ENCODE data around the gene BAX. TPM values are rescaled to one million over a fixed set of nuclear protein-coding genes. Genes with fewer than 3 reads are reported as not detected.

Gene BAX
- total RNA-seq, 1 experiment from 2014 or later, result 177 TPM

- in situ Hi-C loops (cut with HindIII; ENCODE audit: low sequenced_read_pairs), result no loop called here
- DNase-seq (ENCODE audit: low spot score), result peak; percentile 28
Observed at GRCh38 chr19:48970139-48970766, 15.6 kb downstream of the BAX start.

GRCh38 chr19:48970923-48971395 lies 16.3 kb downstream of the BAX start:
- DNase-seq (ENCODE audit: low spot score), result peak; percentile 86
- in situ Hi-C loops (cut with HindIII; ENCODE audit: low sequenced_read_pairs), result no loop called here

- DNase-seq (ENCODE audit: low spot score), result peak; percentile 72
- in situ Hi-C loops (cut with HindIII; ENCODE audit: low sequenced_read_pairs), result no loop called here
Observed at GRCh38 chr19:48975947-48976847, 21.5 kb downstream of the BAX start.

- no peak for DNase-seq (ENCODE audit: low spot score)
- in situ Hi-C loops (cut with HindIII; ENCODE audit: low sequenced_read_pairs), result no loop called here
Observed at GRCh38 chr19:48977061-48977460, 22.4 kb downstream of the BAX start.

- peak; percentile 26 for DNase-seq (ENCODE audit: low spot score)
- in situ Hi-C loops (cut with HindIII; ENCODE audit: low sequenced_read_pairs), result no loop called here
Observed at GRCh38 chr19:48982280-48982679, 27.6 kb downstream of the BAX start.

- DNase-seq (ENCODE audit: low spot score), result no peak
- in situ Hi-C loops (cut with HindIII; ENCODE audit: low sequenced_read_pairs), result no loop called here
Observed at GRCh38 chr19:48985711-48986110, 31.0 kb downstream of the BAX start.

- no peak for DNase-seq (ENCODE audit: low spot score)
- in situ Hi-C loops (cut with HindIII; ENCODE audit: low sequenced_read_pairs), result no loop called here
Observed at GRCh38 chr19:48986211-48986610, 31.5 kb downstream of the BAX start.

- in situ Hi-C loops (cut with HindIII; ENCODE audit: low sequenced_read_pairs), result no loop called here
- no peak for DNase-seq (ENCODE audit: low spot score)
Observed at GRCh38 chr19:48987323-48987722, 32.6 kb downstream of the BAX start.

GRCh38 chr19:48988286-48988685 lies 33.6 kb downstream of the BAX start:
- no peak for DNase-seq (ENCODE audit: low spot score)
- in situ Hi-C loops (cut with HindIII; ENCODE audit: low sequenced_read_pairs), result no loop called here

GRCh38 chr19:48988860-48989259 lies 34.2 kb downstream of the BAX start:
- no peak for DNase-seq (ENCODE audit: low spot score)
- in situ Hi-C loops (cut with HindIII; ENCODE audit: low sequenced_read_pairs), result no loop called here

GRCh38 chr19:48989701-48990291 lies 35.1 kb downstream of the BAX start:
- DNase-seq (ENCODE audit: low spot score), result peak; percentile 26
- in situ Hi-C loops (cut with HindIII; ENCODE audit: low sequenced_read_pairs), result no loop called here

GRCh38 chr19:48990400-48990799 lies 35.7 kb downstream of the BAX start:
- no peak for DNase-seq (ENCODE audit: low spot score)
- in situ Hi-C loops (cut with HindIII; ENCODE audit: low sequenced_read_pairs), result no loop called here

GRCh38 chr19:48991011-48991609 lies 36.4 kb downstream of the BAX start:
- DNase-seq (ENCODE audit: low spot score), result no peak
- in situ Hi-C loops (cut with HindIII; ENCODE audit: low sequenced_read_pairs), result no loop called here

- in situ Hi-C loops (cut with HindIII; ENCODE audit: low sequenced_read_pairs), result no loop called here
- DNase-seq (ENCODE audit: low spot score), result peak; percentile 58
Observed at GRCh38 chr19:48991873-48992580, 37.4 kb downstream of the BAX start.

GRCh38 chr19:48992581-48993174 lies 38.0 kb downstream of the BAX start:
- in situ Hi-C loops (cut with HindIII; ENCODE audit: low sequenced_read_pairs), result no loop called here
- DNase-seq (ENCODE audit: low spot score), result peak; percentile 47

- DNase-seq (ENCODE audit: low spot score), result peak; percentile 100
- in situ Hi-C loops (cut with HindIII; ENCODE audit: low sequenced_read_pairs), result no loop called here
Observed at GRCh38 chr19:48993175-48994034, 38.7 kb downstream of the BAX start, which contains the start of the genes GYS1 and RUVBL2. Gene GYS1 (minus strand): TSS chr19:48993309. CDS start chr19:48993112, 197 bp downstream. Gene RUVBL2 (plus strand): TSS chr19:48993887. CDS start chr19:48993912, 25 bp downstream.

- DNase-seq (ENCODE audit: low spot score), result no peak
- in situ Hi-C loops (cut with HindIII; ENCODE audit: low sequenced_read_pairs), result no loop called here
Observed at GRCh38 chr19:48994035-48994386, 39.3 kb downstream of the BAX start.

- in situ Hi-C loops (cut with HindIII; ENCODE audit: low sequenced_read_pairs), result no loop called here
- peak; percentile 33 for DNase-seq (ENCODE audit: low spot score)
Observed at GRCh38 chr19:48997972-48998371, 43.3 kb downstream of the BAX start.

All from G401 (cell line).